ENCODE results near the gene A2M.

DNA sequence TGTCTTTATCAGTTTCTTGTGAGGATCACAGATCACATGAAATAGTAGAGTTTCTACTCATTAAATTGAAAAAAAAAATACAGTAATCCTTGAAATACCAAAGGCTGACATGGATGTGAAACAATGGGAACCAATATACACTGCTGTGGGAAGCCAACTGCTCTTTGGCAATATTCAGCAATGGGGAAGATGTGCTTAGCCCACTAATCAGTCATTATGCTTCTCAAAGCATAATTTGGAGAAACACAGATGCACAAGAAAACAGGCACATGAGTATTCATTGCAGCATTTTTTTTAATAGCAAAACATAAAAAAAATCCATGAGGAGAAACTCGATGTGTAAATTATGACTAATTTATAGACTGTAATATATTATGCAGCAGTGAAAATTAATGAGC, 40.6 kb downstream of the A2M start:
- TF ChIP-seq, protein P1, sequence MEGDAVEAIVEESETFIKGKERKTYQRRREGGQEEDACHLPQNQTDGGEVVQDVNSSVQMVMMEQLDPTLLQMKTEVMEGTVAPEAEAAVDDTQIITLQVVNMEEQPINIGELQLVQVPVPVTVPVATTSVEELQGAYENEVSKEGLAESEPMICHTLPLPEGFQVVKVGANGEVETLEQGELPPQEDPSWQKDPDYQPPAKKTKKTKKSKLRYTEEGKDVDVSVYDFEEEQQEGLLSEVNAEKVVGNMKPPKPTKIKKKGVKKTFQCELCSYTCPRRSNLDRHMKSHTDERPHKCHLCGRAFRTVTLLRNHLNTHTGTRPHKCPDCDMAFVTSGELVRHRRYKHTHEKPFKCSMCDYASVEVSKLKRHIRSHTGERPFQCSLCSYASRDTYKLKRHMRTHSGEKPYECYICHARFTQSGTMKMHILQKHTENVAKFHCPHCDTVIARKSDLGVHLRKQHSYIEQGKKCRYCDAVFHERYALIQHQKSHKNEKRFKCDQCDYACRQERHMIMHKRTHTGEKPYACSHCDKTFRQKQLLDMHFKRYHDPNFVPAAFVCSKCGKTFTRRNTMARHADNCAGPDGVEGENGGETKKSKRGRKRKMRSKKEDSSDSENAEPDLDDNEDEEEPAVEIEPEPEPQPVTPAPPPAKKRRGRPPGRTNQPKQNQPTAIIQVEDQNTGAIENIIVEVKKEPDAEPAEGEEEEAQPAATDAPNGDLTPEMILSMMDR (IDR thresholded peaks at IDR 0.05; ENCODE audit: low read depth, low read length), result no peak
- no peak for TF ChIP-seq EZH2phosphoT487 (IDR thresholded peaks at IDR 0.05; ENCODE audit: low read depth)
